Renal cortical epithelial cell (primary cell): ENCODE results near the gene CEP170B. TPM values are rescaled to one million over a fixed set of nuclear protein-coding genes. Genes with fewer than 3 reads are reported as not detected.
"Not testable (repeated sequence)": the region's sequence is repeated elsewhere in the genome, so short reads cannot be mapped to it uniquely, and the experiment has no call there.

Source experiments
- DNase-seq: peaks from one replicate; pipeline ENCODE4 v3.0.0-alpha.2; 2011; ENCODE audit warnings: low read depth
- total RNA-seq: library from RNA; depleted of rRNA; stranded (reverse); fragments of >200 nt; gene quantifications from 2 replicates; pipeline ENCODE4 v1.2.3, GENCODE V29; 2014

The CEP170B gene
- total RNA-seq, 1 donor from 2014 or later = 40.1 TPM

DNA sequence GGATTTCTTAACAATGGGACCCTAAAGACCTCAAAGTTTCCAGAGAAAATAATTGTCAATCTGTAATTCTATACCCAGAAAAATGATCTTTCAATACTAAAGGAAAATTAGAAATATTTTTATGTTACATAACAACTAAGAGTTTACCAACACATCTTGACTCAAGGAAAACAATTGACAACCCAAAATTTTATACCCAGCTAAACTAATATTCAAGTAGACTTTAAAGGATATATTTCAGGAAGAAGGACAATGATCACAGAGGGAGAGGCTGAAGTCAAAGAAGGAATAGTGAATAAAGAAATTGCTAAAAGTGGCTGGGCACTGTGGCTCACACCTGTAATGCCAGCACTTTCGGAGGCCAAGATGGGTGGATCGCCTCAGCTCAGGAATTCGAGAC, 47.0 kb downstream of the CEP170B start:
- no peak for DNase-seq

DNA sequence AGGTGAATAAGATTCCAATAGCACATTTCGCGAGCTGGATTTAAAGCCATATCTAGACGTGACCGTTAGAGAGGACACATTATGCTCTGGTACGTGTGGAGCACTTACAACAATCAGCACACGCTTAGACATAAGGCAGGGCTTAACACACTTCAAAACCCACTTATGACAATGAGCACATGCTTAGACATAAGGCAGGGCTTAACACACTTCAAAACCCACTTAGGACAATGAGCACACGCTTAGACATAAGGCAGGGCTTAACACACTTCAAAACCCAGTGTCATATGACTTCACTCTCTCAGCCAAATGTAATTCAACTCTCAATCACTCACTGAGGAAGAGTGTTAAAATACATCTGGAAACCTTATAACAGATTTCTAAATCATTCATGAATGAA, 48.4 kb downstream of the CEP170B start:
- DNase-seq = no peak

DNA sequence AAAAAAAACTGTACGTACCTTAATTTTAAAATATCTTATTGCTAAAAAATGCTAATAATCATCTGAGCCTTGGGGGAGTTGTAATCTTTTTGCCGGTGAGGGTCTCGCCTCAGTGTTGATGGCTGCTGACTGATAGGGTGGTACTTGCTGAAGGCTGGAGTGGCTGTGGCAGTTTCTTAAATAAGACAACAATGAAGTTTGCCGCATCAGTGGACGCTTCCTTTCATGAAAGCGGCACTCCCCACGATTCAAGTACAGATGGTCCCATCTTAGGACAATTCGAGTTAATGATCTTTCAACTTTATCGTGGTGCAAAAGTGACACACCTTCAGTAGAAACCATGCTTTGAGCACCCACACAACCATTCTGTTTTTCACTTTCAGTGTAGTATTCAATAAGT, 52.0 kb downstream of the CEP170B start:
- no peak for DNase-seq

DNA sequence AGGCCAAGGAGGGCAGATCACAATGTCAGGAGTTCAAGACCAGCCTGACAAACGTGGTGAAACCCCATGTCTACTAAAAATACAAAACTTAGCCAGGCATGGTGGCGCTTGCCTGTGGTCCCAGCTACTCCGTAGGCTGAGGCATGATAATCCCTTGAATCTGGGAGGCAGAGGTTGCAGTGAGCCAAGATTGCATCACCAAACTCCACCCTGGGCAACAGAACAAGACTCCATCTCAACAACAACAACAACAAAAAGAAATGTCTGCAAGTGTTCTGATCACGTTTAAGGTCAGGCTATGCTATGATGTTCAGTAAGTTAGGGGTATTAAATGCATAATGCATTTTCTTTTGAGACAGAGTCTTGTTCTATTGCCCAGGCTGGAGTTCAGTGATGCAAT, 52.9 kb downstream of the CEP170B start:
- DNase-seq = no peak

DNA sequence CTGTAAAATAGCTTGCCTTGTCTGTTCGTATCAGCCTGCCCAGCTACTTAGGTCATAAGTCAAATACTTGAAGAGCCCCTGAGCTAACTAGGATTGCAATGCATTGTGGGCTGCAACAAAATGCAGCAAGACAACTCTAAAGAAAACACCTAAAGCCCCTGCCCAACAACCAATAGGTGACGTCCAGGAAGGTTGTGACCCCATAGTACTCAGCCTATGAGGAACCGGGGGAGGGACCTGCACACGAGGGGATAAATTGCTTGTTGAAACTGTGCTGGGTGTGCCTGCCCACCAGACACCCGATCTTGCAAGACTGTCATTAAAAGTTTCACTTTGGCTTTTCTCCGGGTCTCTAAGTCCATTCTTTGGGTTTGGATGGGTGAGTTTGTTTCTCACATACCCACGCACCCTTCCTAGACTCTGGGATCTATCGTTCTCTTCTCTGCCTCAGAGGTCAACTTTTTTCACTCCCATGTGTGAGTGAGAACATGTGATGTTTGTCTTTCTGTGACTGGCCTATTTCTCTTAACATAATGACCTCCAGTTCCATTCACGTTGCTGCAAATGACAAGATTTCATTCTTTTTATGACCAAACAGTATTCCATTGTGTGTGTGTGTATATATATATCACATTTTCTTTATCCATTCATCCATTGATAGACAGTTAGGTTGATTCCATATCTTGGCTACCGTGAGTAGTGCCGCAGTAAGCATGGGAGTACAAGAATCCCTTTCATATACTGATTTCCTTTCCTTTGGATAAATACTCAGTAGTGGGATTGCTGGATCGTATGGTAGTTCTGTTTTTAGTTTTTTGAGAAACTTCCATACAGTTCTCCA, 54.3 kb downstream of the CEP170B start:
- not testable (repeated sequence) for DNase-seq

DNA sequence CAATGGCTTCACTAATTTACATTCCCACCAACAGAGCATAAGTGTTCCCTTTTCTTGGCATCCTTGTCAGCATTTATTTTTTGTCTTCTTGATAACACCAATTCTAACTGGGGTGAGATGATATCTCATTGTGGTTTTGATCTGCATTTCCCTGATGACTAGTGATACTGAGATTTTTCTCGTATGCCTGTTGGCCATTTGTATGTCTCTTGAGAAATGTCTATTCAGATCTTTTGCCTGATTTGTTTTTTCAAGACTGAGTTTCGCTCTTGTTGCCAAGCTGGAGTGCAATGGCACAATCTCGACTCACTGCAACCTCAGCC, 54.9 kb downstream of the CEP170B start:
- DNase-seq = no peak

DNA sequence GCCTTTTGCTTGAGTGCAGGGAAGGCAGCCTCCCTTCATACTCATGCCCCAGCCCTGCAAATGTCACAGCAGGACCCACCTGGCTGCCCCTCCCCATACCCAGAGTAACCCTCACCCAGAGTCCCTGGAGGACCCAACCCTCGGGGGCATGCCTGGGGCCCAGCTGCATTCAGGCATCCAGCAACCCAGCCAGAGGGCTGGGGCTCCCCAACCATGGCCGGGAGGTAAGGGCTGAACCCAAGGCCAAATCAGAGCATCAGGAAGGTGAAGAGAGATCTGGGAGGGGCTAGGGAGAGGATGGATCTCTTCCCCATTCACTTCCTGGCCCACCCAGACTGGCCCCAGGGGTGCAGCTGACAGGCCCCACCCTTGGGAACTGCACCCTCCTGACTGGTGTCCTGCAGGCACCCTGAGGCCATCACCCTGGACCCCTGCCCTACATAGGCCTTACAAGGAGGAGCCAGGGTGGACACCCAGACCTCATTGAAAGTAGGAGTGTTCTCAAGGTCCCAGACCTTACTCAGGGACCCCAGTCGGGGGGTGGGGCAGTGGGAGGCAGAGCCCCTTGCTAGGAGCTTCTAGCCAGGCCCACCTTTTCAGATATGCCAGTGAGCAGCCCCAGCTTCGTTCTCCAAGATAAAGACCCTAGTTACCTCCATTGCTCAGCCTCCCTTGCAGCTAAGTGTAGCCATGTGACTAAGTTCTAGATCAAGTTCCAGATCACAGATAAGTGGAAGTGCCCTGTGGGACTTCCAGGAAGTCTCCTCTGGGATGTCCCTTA, 58.8 kb downstream of the CEP170B start:
- DNase-seq = no peak

DNA sequence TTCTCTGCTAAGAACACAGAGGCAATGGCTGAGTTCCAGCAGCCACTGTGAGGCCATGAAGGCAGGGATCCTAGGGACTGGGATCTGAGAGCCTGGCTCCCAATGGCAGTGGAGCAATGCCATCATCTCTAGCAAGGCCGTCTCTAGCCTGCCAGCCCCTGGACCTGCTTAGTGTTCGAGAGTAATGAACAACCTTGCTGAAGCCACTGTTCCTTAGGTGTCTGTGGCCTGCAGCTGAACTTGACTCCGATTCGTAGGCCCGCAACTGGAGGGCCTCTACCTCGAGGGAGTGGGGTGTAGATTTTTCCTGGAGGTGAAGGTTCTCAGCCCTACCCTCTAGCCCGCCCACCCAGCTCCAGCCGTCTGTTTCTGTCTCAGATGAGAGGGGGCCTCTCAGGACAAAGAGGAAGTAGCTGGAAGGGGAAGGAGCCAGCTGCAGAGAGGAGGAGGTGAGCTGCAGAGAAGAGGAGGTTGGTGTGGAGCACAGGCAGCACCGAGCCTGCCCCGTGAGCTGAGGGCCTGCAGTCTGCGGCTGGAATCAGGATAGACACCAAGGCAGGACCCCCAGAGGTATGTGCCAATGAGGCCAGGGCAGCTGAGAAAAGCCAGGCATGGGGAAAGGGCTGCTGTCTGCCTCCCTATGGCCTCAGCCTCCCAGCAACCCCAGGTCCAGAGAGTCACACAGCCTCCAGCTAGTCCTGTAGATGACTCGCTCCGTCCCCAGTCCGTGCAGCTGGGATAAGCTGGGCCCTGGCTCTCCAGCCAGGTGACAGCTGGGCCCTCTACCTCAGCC, 59.5 kb downstream of the CEP170B start, which contains the start of gene PLD4:
PLD4 (plus strand) TSS at position 459 of the 793 bp plus-strand sequence. CDS start 2,262 bp downstream, outside the sequence.
- DNase-seq = no peak

DNA sequence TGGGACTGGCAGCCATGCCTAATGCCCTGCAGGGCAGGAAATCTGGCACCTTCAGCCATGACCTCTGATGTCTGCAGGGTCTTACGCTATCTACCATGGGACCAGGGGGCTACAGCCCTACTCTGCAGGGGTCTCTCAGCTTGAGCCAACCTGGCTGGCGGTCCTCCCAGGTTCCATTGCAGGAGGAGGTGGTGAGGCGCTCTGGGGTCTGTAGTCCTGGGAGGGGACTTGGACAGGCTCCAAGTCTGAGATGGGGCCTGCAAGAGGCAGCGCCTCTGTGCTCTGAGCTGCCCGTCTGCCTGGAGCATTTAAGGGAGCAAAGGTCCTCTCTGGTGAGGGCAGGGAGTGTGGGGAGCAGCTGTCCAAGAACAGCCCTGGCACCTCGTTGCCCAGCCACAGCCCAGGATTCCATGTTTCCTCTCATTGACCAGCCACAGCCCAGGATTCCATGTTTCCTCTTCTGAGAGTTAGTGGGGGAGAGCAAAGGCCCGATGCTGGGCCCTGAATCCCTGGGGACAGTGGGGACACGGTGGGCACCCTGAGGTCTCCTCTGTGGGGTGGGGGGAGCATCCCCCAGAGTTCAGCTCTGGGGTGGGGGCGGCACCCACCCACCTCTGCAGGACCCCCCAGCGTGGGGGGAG, 60.3 kb downstream of the CEP170B start:
- DNase-seq = no peak

DNA sequence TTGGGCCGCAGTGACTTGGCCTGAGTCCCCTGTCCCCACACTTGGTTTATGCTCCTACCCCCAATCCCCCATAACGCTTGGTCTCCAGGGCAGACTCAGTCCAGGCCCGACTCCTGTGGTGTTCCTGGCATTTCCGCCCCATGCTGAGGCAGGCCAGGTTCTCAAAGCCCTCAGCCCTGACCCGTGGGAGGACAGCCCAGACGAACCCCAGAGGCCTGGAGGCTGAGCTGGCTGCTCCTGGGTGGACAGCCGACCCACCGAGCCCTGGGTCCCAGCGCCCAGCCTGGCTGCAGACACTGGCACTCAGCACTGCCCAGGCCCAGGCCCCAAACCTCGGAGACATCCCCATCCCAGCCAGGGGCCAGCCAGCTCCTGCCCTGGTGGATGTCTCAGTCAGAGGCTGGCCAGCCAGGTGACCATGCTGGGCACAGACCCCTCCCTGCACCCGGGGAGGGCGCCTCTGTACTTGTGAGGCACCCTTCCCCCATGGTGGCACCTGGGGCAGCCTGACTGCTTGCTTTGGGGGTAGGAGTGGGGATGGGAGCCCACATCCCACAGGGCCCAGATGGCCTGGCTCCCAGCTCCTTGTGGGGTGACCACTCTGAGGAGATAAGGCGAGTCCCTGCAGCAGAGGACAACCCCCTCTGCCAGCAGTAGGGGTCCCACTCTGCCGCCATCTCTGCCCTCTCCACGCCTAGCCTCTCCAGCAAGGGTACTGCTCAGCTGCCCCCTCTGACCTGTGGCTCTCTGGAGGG, 61.0 kb downstream of the CEP170B start:
- no peak for DNase-seq

DNA sequence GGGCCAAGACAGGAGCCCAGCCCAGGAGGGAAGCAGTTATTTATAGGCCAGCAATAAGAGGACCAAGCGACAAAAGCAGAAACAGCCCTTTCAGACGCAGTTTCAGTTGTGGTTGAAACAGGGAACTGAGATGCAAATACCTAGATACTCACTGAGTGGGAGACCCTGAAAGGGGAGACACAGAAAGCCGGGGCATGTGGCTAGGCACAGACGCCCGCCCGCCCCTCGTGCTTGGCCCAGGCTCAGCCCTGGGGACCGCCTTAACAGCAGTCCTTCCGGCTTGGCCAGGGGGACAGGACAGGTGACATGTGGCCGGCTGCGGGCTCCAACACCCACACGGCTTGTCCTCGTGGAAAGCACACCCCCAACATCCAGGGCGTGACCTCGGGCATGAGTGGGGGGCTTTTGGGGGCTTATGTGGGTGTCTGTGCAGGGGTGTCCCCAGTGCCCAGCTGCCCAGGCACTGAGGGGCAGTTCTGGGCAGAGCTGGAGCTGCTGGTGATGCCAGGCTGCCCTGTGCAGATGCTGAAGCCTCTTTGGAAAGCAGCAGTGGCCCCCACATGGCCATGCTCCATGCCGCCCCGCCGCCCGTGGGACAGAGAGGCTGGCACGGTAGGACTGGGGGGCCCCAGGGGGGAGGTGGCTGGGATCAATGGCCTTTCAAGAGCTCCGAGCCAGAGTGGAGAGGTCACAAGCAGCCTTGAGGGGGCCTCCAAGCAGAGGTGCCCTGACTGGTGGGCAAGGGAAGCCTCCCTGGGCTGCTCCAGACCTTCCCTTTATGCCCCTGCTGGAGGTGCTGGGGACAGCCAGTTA, 61.8 kb downstream of the CEP170B start:
- DNase-seq = no peak

DNA sequence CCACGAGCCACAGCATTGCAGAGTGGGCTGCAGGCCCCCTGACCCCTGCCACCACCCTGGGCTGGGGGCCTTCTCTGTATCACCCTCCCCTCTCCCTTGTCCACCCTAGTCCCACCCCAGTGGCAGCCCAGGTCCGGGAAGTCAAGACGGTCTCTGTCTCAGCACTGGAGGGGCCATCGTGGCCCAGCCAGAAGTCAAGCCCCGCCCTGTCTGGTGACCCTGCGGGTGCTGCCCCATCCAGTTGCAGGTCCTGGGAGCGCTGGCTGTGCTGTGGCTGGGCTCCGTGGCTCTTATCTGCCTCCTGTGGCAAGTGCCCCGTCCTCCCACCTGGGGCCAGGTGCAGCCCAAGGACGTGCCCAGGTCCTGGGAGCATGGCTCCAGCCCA, 62.4 kb downstream of the CEP170B start:
- DNase-seq = no peak

DNA sequence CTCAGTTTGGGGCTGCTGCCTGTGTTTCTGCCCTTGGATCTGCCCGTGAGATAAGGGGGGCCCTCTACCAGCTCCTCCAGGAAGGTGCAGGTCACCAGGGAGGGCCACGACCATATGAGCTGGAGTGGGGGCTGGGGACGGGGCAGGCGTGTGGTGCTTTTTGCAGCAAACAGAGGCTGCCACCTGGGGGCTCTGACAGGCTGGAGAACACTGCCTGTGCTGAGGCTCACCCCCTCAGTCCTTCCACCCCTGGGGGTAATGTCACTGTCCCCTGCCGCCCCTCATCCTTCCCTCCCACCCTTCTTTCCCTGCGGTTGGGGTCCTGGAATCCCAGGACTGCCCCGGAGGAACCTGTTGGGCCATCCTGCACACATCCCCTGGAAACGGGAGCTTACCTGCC, 62.8 kb downstream of the CEP170B start:
- DNase-seq = no peak

DNA sequence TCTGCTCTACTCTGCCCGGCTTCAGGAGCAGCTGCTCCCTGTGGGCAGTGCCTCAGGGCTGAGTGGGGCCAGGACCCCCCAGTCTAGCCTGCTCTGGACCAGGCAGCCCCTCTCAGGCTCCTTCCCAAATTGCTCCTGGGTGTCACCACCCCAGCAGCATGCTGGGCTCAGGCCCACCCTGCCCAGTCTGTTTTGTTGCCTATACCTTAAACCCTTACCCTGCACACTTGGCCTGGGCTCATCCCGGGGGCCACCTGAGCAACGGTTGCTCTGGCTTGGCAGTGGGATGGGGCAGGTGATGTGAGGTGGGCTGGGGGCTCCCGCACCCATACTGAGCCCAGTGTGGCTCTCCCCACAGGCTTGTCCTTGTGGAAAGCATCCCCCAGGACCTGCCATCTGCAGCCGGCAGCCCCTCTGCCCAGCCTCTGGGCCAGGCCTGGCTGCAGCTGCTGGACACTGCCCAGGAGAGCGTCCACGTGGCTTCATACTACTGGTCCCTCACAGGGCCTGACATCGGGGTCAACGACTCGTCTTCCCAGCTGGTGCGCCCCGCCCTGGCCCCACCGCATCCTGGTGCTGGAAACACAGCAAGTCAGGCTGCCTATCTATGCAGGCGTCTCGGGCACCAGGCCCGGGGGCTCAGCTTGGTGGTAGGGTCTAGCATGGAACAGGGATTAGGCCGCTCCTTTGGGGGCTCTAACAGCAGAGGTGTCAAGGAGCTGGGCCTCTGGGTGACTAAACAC, 63.5 kb downstream of the CEP170B start:
- no peak for DNase-seq

DNA sequence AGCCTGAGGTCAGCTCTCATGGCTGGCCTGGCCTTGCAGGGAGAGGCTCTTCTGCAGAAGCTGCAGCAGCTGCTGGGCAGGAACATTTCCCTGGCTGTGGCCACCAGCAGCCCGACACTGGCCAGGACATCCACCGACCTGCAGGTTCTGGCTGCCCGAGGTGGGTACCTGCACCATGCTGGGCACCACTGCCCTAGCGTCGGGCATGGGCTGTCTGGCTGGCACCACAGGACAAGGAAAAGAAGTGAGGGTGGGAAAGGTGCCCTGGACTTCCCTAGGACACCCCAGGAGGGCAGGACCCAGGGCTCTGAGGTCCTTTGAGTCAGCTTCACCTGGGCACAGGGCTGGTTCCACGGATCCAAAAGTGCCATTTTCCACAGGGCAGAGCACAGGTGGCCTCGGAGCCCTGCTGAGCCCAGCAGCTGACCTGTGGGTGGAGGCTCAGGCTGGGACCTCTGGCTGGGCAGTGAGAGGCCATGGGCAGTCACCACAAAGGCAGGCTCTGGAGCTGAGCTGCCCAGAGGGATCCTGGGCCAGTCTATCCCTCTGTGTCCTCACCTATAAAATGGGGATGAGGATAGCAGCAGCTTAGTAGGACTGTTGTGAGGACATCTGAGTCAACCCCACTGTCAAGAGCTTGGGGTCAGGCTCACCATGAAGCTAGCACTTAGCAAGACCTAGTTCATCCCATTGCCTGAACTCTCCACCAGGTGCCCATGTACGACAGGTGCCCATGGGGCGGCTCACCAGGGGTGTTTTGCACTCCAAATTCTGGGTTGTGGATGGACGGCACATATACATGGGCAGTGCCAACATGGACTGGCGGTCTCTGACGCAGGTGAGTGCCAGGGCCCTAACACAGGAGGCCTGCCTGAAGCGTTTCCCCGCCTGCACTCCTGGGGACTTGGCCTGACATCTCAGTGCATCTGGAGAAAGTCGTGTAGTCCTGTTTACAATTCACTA, 64.5 kb downstream of the CEP170B start:
- no peak for DNase-seq

DNA sequence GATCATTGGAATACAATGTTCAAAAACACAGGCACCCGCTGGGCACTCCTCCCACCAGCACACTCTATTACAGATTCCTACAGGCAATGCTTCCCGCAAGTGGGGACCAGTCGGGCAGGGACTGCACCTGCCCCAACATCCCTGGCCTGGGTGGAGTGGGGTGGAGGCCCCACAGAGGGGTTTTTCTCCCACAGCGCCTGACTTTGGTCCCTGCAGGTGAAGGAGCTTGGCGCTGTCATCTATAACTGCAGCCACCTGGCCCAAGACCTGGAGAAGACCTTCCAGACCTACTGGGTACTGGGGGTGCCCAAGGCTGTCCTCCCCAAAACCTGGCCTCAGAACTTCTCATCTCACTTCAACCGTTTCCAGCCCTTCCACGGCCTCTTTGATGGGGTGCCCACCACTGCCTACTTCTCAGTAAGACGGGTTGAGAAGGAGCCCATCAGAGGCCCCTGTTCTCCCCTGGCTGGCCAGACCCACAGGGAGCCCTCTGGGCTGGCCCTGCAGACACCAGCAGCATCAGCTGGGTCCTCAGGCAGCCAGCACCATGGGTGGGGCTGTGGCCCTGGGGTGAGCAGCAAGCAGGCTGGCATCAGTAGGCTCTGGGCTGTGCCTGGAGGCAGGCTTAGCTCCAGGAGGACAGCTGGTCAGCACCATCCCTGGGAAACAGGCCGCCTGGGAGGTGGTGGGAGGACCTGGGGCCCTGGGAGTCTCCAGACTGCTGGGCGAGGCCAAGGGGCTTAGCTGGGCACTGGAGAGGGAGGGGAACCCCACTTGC, 65.6 kb downstream of the CEP170B start:
- no peak for DNase-seq

DNA sequence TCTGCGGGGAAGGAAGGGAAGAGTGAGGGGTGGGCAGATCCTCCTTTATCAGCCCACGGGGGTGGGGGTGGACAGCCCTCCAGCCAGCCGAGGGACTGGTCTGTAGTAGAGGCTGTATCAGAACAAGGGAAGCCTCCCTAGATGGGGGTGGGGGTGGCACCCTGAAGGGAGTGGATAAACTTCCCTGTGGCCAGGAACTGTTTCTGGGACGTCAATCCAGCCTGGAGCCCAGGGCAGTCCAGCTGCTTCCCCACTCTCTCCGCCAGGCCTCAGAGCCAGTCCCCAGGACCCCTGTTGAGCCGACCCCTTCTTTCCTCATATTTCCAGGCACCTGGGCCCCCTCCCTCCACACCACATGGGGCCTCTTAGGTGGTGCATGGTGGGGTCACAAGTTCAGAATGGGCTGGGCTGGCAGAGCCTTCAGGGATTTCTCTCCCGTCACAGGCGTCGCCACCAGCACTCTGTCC, 66.3 kb downstream of the CEP170B start:
- no peak for DNase-seq
